HEK293 (cell line): ENCODE results near the gene LSM5.

Source experiments
- CTCF ChIP-seq: fragments of 450-650 bp; formaldehyde crosslinking; IDR thresholded peaks from 2 replicates; pipeline ENCODE4 v1.5.1; 2016; ENCODE audit warnings: missing biosample characterization, missing genetic modification characterization
- KLF10 ChIP-seq: fragments of 450-650 bp; IDR thresholded peaks from 2 replicates; pipeline ENCODE4 v1.5.1; 2018; ENCODE audit warnings: missing biosample characterization, mild to moderate bottlenecking, missing genetic modification characterization
- PATZ1 ChIP-seq: fragments of 450-650 bp; formaldehyde crosslinking; IDR thresholded peaks from 2 replicates; pipeline ENCODE4 v1.5.1; 2016; ENCODE audit warnings: missing biosample characterization, missing genetic modification characterization
- SETDB1 ChIP-seq: IDR thresholded peaks from one replicate; pipeline ENCODE4 v1.6.1; 2017; ENCODE audit warnings: mild to moderate bottlenecking, low read length, moderate library complexity, mixed read lengths; ENCODE audit not compliant: insufficient read length
- TCF7L2 ChIP-seq: IDR thresholded peaks from 2 replicates; pipeline ENCODE4 v1.6.1; 2011; ENCODE audit warnings: low read depth, mild to moderate bottlenecking, inconsistent platforms, low read length, moderate library complexity, borderline replicate concordance
- ZBTB1 ChIP-seq: fragments of 450-650 bp; formaldehyde crosslinking; IDR thresholded peaks from 2 replicates; pipeline ENCODE4 v1.5.1; 2016; ENCODE audit warnings: missing biosample characterization, missing genetic modification characterization
- ZNF138 ChIP-seq: fragments of 450-650 bp; formaldehyde crosslinking; IDR thresholded peaks from 2 replicates; pipeline ENCODE4 v1.5.1; 2016; ENCODE audit warnings: missing biosample characterization, missing genetic modification characterization, borderline replicate concordance
- ZNF146 ChIP-seq: fragments of 450-650 bp; formaldehyde crosslinking; IDR thresholded peaks from 2 replicates; pipeline ENCODE4 v1.5.1; 2016; ENCODE audit warnings: missing biosample characterization, missing genetic modification characterization
- ZNF501 ChIP-seq: fragments of 450-650 bp; formaldehyde crosslinking; IDR thresholded peaks from 2 replicates; pipeline ENCODE4 v1.5.1; 2016; ENCODE audit warnings: missing biosample characterization, missing genetic modification characterization
- ZNF513 ChIP-seq: fragments of 450-650 bp; IDR thresholded peaks from 2 replicates; pipeline ENCODE4 v1.5.1; 2018; ENCODE audit warnings: missing biosample characterization, missing genetic modification characterization
- ZNF610 ChIP-seq: fragments of 450-650 bp; formaldehyde crosslinking; IDR thresholded peaks from 2 replicates; pipeline ENCODE4 v1.5.1; 2016; ENCODE audit warnings: missing biosample characterization, missing genetic modification characterization, borderline replicate concordance

GRCh38 chr7:32500922-32501341 is 10.8 kb upstream of the LSM5 start:
- TF ChIP-seq CTCF (tag by site-specific recombination): no peak
- TF ChIP-seq ZNF501 (tag by site-specific recombination): no peak
- TF ChIP-seq ZNF146 (tag by site-specific recombination): no peak
- no peak for TF ChIP-seq PATZ1 (tag by site-specific recombination)
- TF ChIP-seq ZNF138 (tag by site-specific recombination): no peak
- no peak for TF ChIP-seq ZBTB1 (tag by site-specific recombination)
- no peak for TF ChIP-seq ZNF513 (tag by site-specific recombination)
- TF ChIP-seq ZNF610 (tag by site-specific recombination): no peak
- TF ChIP-seq TCF7L2: no peak
- no peak for TF ChIP-seq KLF10 (tag by site-specific recombination)
- no peak for TF ChIP-seq SETDB1
